Measurements from ENCODE around the gene STK39.

- TF ChIP-seq CTCF (IDR thresholded peaks at IDR 0.05) (no peak), EZH2 (IDR thresholded peaks at IDR 0.05; ENCODE audit: borderline replicate concordance, insufficient read depth, low read depth, low read length, poor library complexity, severe bottlenecking) (no peak)
These were observed 46.3 kb downstream of the STK39 start for GRCh38 chr2:168200930-168201583.

Data from B cell (primary cell).